MM.1S (cell line): ENCODE results near the gene MALRD1.

Source experiments
- CTCF ChIP-seq: fragments of 300-600 bp; sonication (generic); IDR thresholded peaks from 2 replicates; pipeline ENCODE4 v1.5.1; 2016; ENCODE audit warnings: antibody characterized with exemption, low read length, mixed read lengths
- EZH2 ChIP-seq: fragments of 300-600 bp; sonication (generic); optimal IDR thresholded peaks from 2 replicates; pipeline ENCODE3; 2017; ENCODE audit warnings: low read depth, mild to moderate bottlenecking, antibody characterized with exemption, low read length, mixed read lengths

GRCh38 chr10:19256331-19256730 is 207.7 kb downstream of the MALRD1 start:
- TF ChIP-seq CTCF: no peak
- no peak for TF ChIP-seq EZH2
